Fibroblast of skin of abdomen (primary cell): ENCODE measurements around the gene CPM.
"Not testable (repeated sequence)": the region's sequence is repeated elsewhere in the genome, so short reads cannot be mapped to it uniquely, and the experiment has no call there.

Source experiments
- DNase-seq: peaks from one replicate; pipeline ENCODE4 v3.0.0-alpha.2; 2013

CPM gene

DNA sequence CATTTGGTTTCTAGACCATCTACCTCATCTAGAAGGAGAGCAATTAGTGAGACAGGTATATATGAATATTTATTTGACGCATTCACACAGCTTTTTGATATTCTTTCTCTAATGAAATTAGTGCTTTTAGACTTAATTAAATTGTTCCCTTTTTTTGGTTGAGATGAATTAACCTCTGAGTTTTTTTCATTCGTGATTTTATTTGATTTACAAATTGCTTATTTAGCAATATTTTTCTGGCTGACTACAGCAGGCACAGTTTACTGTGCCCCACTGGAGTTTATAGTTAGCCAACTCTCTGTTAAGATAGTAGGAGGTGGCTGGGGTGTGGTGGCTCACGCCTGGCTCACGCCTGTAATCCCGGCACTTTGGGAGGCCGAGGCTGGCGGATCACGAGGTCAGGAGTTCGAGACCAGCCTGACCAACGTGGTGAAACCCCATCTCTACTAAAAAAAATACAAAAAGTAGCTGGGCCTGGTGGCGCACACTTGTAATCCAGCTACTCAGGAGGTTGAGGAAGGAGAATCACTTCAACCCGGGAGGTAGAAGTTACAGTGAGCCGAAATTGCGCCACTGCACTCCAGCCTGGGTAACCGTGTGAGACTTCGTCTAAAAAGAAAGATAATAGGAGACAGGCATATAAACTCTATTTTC, 108.2 kb downstream of the CPM start:
- no peak for DNase-seq

DNA sequence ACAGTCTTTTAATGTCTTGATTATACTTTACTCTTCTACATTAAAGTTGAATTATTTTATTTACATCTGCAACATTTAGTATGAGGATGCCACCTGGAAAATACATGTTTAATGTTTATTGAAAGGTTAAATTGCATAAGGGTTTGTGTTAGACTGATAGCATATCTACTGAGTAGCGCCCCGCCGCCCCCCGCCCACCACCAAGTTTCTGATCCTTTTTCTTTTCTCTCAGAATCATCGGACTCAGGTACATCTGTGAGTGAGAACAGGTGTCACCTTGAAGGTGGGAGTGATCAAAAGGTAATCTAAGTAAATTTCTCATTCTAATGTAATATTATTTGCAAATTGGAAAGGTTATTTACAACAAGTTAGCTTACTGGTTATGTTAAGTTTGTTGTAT, 108.8 kb downstream of the CPM start:
- no peak for DNase-seq

DNA sequence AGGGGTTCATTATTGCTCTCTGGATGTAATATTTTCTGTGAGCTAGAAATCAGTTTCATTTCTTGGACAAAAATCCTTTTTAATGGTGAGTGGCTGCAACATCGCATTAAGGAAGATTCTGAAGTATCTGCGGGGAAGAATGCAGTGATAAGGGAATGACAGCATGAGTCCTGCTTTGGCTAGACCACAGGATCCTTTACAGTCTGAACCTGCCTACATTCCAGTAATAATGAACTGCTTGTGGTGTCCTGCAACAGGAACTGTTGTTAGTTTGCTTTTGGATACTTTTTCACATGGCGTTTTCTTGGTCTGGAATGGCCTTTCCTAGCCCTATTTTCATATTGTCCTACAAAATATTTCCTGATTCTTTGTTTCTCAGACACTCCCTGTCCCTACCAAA, 109.3 kb downstream of the CPM start:
- DNase-seq: no peak

DNA sequence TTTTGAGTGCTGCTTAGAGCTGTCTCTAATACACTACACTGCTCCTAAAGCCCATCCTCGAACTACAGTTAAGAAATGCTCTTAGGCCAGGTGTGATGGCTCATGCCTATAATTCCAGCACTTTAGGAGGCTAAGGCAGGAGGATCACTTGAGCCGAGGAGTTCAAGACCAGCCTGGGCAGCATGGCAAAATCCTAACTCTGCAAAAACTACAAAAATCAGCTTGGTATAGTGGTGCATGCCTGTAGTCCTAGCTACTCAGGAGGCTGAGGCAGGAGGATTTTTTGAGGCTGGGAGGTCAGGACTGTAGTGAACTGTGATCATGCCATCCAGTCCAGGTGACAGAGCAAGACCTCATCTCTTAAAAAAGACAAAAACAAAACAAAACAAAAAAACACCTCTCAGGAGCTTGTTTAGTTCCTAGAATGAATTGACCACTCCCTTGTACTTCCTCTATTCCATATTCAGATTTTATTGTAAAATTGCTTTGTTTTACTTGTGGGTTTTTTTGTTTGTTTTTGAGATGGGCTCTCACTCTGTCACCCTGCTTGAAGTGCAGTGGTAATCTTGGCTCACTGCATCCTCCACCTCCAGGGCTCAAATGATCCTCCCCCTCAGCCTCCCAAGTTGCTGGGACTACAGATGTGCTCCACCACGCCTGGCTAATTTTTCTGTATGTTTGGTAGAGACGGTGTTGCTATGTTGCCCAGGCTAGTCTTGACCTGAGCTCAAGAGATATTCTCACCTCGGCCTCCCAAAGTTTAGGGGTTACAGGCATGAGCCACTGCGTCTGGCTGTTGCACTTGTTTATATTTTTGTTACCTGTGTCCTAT, 111.4 kb downstream of the CPM start:
- DNase-seq: no peak

DNA sequence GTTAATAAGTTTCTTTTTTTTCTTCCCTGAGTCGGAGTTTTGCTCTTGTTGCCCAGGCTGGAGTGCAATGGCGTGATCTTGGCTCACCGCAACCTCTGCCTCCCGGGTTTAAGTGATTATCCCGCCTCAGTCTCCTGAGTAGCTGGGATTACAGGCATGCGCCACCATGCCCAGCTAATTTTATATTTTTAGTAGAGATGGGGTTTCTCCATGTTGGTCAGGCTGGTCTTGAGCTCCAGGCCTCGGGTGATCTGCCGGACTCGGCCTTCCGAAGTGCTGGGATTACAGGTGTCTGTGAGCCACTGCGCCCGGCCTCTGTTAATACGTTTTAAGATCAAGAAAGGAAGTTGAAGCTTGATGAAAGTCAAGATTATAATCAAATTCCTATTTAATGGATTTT, 113.5 kb downstream of the CPM start:
- DNase-seq: not testable (repeated sequence)

DNA sequence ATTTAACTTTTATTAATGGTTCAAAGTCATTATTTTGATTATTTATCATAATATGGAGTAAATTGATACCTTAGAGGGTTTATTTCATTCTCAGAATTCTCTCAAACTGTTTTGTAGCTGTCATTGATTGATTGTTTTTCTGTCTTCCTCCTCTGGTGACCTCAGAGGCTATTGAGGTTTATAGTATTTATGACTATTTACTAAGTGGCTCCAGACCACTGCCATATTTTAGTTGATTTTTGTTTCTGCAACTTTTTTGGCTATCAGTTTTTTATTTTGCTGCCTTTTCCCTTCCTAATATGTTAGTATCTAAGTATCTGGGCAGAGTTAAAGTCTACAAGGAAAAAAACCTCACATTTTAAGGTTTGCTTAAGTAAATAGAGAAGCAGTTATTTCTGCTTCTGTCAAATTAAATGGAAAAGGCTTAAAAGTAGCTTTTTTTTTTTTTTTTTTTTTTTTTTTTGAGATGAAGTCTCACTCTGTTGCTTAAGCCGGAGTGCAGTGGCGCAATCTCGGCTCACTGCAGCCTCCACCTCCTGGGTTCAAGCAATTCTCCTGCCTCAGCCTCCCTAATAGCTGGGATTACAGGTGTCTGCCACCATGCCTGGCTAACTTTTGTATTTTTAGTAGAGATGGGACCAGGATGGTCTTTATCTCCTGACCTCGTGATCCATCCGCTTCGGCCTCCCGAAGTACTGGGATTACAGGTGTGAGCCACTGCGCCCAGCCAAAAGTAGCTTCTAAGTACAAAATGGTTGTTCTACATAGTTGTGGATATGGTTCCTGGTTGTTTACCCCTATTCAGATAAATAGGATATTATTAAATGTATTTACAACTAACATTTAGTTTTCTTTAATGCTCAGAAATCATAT, 116.8 kb downstream of the CPM start:
- no peak for DNase-seq

DNA sequence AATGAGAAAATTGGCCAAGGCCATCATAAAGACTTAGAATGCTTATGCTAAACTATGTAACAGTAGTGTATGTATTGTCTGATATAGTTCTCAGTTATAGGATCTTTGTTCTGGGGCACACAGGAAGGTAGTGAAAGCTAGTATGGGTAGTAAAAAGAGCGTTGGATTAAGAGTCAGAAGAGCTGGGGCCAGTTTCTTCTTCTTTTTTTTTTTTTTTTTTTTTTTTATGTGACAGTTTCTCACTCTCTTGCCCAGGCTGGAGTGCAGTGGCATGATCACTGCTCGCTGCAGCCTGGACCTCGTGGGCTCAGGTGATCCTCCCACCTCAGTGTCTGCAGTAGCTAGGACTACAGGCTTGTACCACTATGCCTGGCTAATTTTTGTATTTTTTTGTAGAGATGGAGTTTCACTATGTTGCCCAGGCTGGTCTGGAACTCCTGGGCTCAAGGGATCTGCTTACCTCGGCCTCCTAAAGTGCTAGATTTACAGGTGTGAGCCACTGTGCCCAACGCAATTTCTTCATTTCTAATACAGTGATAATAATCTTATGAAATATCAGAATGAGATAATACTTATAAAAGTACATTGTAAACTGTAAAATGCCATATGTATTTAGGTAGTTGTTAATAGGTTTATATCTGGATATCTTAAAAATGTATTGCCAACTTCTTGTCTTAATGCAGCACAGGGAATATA, 117.6 kb downstream of the CPM start:
- DNase-seq: no peak

DNA sequence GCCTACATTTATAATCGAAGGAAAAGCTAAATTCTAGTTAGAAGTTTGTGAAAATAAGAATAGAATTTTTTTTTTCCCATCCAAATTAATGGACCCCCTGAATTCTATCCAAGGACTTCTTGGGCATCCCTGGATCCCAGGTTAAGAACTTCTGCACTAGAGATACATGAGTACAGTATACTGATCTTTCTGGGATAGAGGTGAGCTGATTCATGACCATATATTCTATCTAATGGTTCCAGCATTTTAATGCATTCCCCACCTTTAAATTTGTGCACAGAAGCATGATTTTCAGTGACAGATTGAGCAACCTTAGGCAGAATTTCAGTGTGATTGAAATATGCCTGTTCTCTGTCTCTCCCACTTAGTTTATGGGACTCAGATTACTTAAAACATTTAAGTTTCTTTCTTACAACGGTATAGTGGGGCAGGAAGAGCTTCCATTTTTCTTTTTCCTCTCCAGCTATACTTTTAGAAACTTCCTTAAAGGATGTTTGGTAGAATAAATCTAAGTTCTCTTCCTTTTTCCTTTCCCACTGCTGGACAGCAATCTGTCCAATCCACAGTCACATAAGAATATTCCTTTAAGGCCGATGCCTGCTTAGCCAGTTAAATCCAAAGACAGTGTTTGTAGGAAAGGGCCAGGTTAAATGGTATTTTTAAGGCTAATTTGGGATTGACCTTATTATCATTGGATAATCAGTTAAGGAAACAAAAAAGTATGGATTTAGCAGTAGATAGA, 118.3 kb downstream of the CPM start:
- no peak for DNase-seq

DNA sequence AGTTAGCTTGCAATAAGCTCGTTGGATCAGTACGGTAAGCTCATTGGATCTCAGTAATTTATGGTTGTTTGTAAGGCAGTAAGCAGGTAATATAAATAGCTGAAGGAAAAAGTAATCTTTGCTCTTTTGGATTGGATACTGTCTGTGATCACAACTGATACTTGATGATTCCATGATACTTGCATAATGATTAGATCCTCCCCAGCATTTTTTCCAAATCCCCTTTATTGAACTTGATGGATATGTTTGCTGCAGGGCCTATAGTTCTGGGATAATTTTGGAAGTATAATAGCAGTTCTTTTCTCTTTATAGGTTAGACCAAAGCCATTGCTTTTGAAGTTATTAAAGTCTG, 119.8 kb downstream of the CPM start:
- no peak for DNase-seq

DNA sequence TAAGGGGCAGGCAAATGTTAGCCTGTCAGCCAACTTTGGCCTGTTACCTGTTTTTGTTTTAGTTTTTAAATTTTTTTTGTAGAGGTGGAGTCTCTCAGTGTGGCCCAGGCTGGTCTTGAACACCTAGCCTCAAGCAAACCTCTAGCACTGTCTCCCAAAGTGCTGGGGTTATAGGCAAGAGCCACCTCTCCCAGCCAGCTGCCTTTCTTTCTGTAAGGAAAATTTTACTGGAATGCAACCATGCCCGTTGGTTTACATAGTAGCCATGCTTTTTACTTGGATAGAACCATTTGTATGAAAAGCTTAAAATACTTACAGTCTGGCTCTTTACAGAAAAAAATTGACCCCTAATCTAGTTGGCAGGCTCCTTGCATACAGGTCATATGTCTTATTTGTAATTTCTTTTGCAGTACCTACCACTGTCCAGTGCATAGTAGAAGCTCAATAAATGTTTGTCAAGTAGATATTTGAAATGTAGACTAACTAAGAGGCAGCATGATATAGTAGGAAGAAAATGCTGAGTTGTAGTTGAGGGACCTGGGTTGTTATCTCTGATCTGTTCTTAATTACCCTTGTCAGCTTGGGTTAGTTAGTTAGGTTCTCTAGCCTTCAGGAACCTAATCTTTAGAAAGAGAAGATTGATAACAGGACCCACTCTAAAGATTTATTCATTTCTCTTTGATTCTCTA, 120.3 kb downstream of the CPM start:
- DNase-seq: no peak

DNA sequence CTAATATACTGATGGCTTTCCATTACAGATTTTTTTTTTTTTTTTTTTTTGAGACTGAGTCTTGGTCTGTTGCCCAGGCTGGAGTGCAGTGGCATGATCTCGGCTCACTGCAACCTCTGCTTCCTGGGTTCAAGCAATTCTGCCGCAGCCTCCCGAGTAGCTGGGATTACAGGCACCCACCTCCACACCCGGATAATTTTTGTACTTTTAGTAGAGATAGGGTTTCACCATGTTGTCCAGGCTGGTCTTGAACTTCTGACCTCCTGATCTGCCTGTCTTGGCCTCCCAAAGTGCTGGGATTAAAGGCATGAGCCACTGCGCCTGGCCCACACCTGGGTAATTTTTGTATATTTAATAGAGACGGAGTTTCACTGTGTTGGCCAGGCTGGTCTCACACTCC, 121.4 kb downstream of the CPM start:
- DNase-seq: not testable (repeated sequence)

DNA sequence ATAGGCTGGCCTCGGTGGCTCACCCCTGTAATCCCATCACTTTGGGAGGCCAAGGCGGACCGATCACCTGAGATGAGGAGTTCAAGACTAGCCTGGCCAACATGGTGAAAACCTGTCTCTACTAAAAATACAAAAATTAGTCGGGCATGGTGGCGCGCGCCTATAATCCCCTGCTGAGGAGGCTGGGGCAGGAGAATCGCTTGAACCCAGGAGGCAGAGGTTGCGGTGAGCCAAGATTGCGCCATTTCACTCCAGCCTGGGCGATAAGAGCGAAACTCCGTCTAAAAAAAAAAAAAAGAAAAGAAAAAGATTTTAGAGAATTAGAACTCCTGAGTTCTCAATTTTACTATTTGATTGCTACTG, 123.0 kb downstream of the CPM start:
- not testable (repeated sequence) for DNase-seq

DNA sequence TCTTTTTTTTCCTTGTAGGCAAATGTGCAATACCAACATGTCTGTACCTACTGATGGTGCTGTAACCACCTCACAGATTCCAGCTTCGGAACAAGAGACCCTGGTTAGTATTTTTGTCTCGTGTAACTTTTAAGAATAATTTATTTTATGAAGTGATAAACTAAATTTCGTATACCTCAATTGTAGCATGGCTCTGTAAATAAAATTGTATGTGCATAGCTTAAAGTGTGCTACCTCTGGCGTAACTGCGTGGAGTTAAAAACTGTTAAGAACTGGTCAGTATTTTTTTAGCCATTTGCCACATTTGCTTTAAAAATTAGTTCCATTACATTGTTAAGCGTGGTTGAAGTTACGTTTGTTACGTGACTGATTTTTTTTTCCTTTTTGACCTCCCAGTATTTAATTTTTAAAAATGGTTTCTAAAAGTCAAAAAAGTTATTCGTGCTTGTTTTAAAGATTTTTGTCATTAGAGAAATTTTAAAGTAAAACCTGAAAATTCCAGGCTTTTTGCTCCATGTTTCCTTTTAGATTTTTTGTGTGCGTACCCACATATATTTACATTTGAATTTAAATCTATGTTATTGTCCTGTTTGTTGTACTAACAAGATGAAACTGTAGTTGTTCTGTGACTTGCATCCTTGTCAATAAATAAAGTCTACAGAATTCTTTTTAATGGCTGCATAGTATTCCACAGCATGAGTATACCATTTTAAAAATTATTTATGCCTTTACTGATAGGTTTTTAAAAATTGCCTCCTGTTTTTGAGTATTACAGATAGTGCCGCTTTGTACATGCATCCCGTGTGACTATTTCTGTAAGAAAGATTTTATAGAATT, 123.6 kb downstream of the CPM start:
- DNase-seq: no peak

DNA sequence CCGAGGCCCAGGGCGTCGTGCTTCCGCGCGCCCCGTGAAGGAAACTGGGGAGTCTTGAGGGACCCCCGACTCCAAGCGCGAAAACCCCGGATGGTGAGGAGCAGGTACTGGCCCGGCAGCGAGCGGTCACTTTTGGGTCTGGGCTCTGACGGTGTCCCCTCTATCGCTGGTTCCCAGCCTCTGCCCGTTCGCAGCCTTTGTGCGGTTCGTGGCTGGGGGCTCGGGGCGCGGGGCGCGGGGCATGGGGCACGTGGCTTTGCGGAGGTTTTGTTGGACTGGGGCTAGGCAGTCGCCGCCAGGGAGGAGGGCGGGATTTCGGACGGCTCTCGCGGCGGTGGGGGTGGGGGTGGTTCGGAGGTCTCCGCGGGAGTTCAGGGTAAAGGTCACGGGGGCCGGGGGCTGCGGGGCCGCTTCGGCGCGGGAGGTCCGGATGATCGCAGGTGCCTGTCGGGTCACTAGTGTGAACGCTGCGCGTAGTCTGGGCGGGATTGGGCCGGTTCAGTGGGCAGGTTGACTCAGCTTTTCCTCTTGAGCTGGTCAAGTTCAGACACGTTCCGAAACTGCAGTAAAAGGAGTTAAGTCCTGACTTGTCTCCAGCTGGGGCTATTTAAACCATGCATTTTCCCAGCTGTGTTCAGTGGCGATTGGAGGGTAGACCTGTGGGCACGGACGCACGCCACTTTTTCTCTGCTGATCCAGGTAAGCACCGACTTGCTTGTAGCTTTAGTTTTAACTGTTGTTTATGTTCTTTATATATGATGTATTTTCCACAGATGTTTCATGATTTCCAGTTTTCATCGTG, 124.4 kb downstream of the CPM start:
- peak; percentile 87 for DNase-seq

DNA sequence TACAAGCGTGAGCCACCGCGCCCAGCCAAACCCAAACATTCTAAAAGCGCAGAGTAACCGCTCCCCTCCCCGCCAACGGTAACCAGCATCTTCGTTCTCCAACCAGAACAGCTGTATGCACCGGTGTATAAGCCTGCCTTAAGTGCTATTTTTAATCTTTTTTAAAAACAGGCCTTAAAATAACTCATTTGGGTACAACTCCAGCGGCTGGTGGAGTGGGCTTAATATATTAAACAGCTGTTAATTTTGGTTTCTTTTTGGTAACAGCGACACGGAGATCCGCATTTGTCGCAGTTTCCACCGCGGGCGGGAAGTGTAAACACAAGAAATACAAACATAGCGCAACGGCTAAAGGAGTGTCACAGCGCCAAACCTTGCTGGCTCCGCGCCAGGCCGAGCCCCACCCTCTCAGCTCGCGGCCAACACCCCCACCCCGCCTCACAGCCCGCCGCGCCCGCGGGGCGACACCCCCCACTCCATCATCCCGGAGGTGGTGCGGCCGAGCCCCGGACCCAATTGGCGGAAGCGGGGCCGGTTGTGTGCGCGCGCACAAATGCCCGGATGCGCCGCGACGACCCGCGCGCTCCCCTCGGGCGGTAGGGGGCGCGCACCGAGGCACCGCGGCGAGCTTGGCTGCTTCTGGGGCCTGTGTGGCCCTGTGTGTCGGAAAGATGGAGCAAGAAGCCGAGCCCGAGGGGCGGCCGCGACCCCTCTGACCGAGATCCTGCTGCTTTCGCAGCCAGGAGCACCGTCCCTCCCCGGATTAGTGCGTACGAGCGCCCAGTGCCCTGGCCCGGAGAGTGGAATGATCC, 125.2 kb downstream of the CPM start, which contains the start of gene MDM2:
Gene MDM2 (plus strand): TSS at position 602 of the 812 bp plus-strand sequence. CDS start 301 bp downstream, outside the sequence.
- peak; percentile 90 for DNase-seq

DNA sequence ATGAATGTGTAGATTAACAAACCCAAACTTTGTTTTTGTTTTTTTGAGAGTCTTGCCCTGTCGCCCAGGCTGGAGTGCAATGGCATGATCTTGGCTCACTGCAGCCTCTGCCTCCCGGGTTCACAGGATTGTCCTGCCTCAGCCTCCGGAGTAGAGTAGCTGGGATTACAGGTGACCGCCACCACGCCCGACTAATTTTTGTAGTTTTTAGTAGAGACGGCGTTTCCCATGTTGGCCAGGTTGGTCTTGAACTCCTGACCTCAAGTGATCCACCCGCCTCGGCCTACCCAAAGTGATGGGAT, 125.7 kb downstream of the CPM start:
- not testable (repeated sequence) for DNase-seq

DNA sequence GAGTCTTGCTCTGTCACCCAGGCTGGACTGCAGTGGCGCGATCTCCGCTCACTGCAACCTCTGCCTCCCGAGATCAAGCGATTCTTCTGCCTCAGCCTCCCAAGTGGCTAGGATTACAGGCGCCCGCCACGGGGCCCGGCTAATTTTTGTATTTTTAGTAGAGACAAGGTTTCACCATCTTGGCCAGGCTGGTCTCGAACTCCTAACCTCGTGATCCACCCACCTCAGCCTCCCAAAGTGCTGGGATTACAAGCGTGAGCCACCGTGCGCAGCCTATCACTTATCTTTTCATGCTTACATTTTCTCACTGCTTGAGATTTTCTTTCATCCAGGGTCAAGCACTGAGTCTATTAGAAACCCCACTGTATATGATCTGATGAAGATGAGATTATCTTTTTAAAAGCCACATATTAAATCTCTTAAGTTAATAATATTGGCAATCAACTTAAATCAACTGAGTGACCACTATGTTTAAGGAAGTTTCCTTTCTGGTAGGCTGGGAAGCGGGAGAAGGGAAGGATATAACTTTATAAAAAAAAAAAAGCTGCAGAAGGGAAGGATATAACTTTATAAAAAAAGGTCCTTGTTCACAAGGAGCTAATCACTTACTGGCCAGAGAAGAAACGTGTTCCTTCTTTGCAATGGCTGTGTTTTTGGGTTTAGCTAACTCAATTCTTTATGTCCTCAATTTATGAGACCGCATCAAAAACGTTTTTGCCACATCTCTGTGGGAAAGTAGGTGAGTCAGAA, 126.3 kb downstream of the CPM start:
- DNase-seq: no peak

DNA sequence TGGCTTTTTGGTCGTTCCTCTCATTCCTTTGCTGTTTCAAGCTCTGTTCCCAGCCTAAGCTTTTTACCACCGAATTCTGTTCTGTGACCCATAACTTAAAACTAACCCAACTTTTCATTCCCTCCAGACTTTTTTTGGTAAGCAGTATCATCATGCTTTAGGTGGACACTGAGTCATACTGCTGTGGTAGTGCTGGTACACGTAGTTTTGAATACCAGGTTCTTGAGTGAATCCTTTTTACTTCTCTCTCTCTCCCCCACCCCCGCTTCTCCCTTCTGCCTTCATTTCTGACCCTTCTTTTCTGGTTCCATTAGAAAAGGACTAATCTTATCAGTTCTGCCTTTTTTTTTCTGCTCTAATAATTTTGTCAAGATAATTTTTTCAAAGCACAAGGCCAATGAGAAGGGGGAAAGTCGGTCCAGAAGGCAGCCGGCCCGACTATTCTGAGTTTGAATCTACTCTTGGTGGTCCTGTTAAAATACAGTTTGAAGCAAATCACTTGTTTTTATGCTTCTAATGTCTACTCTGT, 127.3 kb downstream of the CPM start:
- no peak for DNase-seq
